Kidney capillary endothelial cell (primary cell): ENCODE results near the gene SKAP1.

Source experiments
- DNase-seq: peaks from one replicate; pipeline ENCODE4 v3.0.0-alpha.2; 2018; ENCODE audit warnings: low spot score

Gene SKAP1

DNA sequence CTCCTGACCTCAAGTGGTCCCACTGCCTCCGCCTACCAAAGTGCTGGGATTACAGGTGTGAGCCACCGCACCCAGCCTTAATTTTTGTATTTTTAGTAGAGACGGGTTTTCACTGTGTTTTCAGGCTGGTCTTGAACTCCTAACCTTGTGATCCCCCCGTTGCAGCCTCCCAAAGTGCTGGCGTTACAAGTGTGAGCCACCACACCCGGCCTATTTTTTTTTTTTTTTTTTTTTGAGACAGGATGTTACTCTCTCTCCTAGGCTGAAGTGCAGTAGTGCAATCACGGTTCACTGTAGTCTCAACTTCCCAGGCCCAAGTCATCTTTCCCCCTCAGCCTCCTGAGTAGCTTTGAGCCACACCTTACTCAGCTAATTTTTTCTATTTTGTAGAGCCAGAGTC, 325.6 kb downstream of the SKAP1 start:
- DNase-seq = no peak

DNA sequence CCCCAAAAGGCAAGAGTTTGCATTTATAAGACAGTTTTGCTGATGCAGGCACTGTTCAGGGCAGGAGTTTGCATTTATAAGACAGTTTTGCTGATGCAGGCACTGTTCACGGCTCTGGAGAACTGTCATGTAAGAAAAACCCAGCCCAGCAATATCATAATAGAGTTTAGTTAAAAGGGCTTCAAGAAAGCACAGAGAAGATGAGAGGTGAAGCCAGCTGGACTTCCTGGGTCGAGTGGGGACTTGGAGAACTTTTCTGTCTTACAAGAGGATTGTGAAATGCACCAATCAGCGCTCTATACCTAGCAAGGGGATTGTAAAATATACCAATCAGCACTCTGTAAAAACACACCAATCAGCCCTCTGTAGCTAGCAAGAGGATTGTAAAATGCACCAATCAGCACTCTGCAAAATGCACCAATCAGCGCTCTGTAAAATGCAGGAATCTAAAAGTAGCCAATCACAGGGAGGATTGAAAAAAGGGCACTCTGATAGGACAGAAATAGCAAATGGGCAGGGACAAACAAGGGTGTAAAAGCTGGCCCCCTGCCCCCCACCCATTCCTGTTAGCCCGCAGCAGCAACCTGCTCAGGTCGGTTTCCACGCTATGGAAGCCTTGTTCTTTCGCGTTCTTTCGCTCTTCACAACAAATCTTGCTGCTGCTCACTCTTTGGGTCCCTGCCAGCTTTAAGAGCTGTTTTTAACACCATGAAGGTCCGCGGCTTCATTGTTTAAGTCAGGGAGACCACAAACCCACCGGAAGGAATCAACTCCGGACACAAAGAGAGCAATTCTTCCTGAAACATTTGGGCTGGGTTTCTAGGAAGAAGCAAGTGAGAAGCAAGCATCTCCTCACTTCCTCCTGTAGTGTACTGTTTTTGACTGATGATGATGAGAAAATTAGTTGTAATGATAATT, 327.0 kb downstream of the SKAP1 start:
- no peak for DNase-seq

DNA sequence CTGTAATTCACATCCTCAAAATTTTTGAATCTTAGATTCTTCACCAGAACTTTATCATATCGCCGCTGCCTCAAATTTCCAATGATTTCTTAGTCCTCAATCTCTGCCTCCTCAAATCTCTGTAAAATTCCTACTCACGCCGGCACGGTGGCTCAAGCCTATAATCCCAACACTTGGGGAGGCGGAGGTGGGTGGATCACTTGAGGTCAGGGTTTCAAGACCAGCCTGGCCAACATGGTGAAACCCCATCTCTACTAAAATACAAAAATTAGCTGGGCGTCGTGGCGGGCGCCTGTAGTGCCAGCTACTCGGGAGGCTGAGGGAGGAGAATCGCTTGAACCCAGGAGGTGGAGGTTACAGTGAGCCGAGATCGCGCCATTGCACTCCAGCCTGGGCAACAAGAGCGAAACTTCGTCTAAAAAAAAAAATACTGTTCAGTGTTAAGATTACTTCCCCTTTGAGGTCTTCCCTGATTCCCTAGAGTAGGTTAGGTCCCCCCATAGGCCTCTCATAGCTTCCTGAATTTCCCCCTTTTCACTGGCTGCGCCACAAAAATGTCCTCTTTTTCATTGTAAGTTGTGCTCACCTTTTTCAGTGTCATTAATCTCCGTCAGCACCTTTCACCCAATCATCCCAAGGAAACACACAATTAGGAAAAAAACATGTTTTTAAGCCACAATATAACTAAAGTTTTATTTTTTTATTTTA, 327.8 kb downstream of the SKAP1 start:
- no peak for DNase-seq

DNA sequence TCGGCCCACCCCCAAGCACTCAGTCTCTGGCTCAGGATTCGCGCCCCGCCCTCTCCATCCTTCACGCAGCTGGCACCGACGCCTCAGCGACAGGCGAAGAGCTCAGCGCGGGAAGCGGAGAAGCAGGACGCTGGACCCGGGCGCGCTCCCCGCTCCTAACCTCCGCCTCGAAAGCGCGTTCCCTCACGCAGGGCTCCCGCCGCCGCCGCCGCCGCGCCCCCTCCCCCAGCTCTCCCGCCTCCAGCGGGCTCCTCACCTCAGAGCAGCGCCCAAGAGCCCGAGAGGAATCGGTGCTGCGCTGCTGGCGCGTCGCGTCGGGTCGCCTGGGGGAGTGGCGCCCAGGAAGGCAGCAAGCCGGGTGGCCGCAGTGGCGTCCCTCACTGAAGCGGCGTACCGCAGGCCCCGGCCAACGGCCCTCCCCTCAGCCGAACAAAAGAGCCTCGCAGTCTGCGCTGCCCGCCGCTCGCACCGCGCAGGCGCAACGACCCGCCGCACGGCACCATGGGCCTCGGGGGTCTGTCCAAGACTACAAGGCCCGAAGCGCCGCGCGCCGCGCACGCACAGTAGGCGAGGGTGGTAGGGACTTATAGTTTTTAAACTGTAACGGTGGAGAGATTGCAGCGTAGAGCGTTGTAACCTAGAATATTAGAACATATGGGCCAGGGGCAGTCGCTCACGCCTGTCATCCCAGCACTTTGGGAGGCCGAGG, 328.8 kb downstream of the SKAP1 start, which contains the start of gene CBX1:
Gene CBX1 (minus strand): TSS at position 467 of the 709 bp plus-strand sequence. CDS start 24,474 bp downstream, outside the sequence.
- peak; percentile 92 for DNase-seq

DNA sequence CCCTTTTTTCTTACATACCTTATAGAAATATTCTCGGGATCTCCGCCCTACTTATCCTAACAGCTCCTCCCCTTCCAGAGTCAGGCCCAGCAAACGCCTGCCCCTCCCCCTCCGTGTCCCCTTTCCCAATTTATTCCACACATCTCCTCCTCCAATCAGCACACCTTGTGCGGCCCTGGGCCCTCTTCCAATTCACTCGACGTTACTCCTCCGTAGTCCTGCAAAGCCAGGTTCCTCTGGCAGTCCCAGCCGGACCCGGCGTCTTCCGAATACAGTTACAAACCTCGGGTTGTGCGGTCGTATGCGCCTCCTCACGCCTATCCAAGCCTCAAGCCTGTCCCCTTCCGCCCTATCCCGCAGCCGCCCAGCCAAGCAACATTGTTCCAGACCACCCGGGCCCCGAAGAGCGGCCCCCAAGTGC, 329.4 kb downstream of the SKAP1 start:
- peak; percentile 27 for DNase-seq

DNA sequence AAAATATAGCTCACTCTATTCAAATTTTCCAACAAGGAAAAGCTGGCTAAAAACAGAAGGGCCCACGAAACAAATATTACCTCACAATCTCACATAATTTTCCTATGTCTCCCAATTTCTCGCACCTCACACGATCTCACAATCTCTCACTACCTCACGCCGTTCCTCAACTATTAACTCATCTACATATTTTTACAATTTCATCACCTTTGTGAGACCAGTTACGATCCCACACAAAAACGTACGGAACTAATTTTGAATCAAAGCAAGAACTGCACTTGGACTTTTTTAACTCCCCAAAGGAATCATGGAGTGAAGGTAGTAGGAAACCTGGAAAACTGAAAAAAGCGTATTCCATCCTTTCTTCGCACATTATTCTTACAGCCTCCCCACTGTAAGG, 329.9 kb downstream of the SKAP1 start:
- DNase-seq = no peak

DNA sequence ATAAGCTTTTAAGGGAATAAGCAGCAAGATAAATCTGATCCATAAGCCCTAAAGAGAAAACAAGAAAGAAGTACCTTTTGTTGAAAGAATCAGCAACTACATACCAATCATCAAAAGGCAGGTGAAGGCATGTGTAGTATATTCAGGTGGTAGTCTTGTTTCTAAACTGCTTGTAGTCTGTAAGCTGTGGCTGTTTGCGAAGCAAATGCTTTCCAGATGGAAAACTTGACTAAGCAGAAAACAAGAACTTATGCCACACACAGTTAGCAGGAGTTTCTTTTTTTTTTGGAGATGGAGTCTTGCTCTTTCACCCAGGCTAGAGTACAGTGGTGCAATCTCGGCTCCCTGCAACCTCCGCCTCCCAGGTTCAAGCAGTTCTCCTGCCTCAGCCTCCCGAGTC, 334.4 kb downstream of the SKAP1 start:
- no peak for DNase-seq

DNA sequence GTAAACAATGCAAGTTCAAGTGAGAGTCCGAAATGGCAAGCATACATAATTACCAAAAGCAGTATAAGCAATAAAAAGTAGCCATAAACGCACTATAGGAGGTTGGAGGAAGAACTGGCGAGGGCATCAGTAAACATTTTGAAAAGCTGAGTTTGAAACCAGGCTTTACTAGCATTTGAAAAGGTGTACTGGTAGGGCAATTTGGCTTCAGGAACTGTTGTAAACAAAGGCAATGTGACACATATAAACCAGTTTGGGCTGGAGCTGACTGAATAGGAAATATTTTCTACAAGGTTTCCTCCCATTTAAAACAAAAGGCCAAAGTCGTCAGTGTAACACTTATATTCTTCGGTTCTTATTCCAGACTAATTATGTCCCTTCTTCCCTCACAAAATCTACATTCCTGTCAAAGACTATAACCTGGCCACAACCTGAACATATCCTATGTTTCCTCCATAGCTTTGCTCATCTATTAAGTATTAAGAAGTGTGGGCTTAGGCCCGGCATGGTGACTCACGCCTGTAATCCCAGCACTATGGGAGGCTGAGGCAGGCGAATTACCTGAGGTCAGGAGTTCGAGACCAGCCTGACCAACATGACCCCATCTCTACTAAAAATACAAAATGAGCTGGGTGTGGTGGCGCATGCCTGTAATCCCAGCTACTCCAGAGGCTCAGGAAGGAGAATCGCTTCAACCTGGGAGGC, 336.5 kb downstream of the SKAP1 start:
- DNase-seq = no peak

DNA sequence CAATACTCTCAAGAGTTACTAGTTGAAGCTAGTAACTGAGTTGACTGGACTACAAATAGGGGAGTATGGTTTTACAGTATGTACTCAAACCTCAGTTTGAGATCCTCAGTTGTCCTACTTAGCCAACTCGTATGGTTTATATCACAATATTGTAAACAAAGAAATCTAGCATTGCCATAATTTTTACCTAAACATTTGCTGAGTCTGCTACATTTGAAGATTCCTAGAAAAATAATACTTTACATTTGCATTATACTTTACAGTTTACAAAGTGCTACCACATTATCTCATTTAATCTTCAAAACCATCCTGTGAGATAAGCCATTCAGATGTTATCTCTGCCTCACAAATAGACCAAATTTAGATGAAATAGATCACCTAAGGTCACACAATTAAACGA, 345.1 kb downstream of the SKAP1 start:
- DNase-seq = no peak
